Brain pericyte (primary cell): Measurements from ENCODE around the gene MMD2.
"Not testable (repeated sequence)": the region's sequence is repeated elsewhere in the genome, so short reads cannot be mapped to it uniquely, and the experiment has no call there.

Experiments used
- DNase-seq: peaks from one replicate; pipeline ENCODE4 v3.0.0-alpha.2; 2012; ENCODE audit warnings: low read depth, low spot score

The MMD2 gene

DNA sequence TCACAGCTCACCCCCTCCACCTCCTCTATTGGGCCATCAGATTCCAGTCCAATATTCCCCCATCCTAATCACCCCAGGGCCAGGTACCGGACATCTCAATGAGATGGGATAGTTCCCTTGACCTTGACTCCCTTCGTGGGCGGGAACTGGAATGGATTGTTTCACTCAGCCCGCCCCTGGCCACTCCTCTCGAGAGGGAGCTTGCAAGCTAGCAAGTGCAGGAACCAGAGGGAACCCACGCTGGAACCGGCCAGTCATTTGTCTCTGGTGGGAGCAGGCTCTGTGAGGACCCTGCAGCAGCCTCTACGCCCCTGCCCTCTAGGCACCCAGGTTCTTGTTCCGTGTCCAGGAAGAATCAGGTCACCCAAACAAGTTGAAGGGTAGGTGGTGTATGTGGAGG lies 64.5 kb downstream of the MMD2 start:
- DNase-seq, result no peak

DNA sequence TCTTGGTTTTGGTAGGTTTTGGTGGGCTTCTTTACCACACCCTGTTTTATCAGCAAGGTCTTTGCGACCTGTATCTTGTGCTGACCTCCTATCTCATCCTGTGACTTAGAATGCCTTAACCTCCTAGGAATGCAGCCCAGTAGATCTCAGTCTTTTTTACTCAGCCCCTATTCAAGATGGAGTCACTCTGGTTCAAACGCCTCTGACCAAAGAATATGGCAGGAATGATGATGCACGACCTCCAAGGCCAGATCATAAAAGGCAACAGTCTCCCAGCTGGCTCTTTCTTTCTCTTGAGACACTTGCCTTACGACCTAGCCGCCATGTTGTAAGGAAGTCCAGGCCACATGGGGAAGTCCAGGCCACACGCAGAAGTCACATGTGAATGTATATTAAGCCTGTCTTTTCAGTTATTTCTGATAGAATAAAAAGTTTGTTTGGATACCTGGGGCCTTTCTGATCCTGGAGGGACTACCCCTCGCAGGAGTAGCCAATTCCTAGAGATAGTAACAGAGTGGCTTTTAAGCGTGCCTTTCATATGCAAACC lies 65.0 kb downstream of the MMD2 start:
- DNase-seq, result no peak

DNA sequence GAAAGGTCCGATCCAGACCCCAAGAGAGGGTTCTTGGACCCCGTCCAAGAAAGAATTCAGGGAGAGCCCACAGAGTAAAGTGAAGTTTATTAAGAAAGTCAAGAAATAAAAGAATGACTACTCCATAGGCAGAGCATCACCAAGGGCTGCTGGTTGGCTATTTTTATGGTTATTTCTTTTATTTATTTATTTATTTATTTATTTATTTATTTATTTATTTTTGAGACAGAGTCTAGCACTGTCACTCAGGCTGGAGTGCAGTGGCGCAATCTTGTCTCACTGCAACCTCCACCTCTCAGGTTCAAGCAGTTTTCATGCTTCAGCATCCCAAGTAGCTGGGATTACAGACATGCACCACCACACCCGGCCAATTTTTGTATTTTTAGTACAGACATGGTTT lies 65.8 kb downstream of the MMD2 start:
- not testable (repeated sequence) for DNase-seq

DNA sequence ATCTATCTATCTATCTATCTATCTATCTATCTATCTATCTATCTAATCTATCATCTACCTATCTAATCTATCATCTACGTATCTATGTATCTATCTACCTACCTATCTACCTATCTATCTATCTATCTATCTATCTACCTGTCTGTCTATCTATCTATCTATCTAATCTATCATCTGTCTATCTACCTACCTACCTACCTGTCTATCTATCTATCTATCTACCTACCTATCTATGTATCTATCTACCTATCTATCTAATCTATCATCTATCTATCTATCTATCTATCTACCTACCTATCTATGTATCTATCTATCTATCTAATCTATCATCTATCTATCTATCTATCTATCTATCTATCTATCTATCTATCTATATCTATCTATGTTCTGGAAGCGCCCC lies 67.5 kb downstream of the MMD2 start:
- not testable (repeated sequence) for DNase-seq

DNA sequence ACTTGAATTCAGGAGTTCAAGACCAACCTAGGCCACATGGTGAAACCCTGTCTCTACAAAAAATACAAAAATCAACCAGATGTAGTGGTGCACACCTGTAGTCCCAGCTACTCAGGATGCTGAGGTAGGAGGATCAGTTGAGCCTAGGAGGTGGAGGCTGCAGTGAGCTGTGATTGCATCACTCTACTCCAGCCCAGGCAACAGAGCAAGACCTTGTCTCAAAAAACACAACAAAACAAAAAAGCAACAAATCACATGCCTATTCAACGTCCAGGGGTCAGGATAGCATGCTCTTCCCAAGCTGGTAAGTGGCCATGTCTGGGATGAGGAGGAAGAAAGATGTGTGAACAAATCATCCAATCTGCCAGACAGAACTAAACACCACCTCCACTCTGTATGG lies 69.3 kb downstream of the MMD2 start:
- DNase-seq, result no peak

DNA sequence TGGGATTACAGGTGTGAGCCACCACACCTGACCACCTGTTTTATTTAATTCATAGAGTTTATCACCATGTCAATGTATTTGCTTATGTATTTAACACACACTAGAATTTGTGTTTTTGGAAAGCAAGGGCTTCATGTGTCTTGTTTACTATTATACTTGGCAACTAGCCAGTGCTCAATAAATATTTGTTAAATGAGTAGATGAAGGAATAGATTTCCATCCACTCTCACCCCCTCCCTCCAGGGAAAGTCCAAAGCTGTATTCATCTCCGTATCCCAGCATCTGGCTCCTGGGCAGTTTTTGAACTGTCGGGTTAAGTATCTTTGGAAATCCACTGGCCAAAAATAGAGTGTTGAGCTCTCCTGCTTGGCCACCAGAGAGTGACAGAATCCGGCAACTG lies 70.8 kb downstream of the MMD2 start:
- DNase-seq, result no peak

DNA sequence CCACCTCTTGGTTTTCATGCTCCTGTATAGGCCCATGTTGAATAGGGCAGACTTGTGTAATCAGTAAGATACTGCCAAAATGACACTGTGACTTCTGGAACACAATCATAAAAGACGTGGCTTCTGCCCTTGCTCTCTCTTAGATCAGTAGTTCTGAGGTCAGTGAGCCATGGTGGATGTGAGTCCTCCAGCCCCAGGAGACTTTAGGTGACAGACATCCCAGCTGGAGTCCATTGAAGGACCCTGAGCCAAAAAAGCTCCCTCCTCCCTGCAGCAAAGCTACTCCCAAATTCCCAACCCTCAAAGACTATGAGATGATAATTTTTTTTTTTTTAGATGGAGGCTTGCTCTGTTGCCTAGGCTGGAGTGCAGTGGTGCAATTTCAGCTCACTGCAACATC lies 72.3 kb downstream of the MMD2 start:
- DNase-seq, result no peak

DNA sequence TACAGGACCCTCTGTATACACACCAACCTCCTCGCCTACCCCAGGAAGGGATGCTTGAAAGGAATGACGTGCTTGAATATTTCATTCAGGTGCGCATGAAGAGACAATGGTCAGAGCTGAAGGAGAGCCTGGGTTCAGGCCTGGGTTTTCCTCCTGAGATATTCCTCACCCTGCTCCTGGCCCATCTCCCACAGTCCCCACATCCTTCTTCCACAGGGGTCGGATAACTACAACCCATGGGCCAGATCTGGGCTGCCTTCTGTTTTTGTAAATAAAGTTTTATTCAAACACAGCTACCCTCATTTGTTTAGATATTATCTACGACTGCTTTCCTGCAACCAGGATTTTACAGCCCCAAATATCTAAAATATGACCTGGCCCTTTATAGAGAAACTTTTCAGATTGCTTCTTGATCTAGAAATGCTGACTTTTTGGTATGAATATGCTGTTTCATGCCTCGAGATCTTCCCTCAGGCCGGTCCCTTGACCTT lies 73.6 kb downstream of the MMD2 start:
- DNase-seq, result no peak

DNA sequence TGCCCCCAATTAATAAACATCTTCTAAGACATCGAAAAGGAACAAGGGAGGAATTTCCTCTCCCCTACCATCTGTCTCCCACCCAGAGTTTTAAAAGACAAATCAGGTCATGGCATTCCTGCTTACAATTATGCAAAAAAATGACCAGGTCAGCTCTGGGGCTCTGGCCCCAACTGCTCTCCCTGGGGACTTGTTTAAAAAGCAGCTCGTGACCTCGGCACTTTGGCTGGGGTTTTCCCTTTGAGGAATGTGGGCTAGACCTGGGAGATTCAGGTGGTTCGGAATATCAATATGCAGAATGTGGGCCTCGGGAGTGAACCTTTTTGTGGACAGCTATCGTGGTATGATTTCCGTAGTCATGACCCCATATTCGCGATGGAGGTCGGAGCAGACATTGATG lies 74.8 kb downstream of the MMD2 start:
- DNase-seq, result no peak

DNA sequence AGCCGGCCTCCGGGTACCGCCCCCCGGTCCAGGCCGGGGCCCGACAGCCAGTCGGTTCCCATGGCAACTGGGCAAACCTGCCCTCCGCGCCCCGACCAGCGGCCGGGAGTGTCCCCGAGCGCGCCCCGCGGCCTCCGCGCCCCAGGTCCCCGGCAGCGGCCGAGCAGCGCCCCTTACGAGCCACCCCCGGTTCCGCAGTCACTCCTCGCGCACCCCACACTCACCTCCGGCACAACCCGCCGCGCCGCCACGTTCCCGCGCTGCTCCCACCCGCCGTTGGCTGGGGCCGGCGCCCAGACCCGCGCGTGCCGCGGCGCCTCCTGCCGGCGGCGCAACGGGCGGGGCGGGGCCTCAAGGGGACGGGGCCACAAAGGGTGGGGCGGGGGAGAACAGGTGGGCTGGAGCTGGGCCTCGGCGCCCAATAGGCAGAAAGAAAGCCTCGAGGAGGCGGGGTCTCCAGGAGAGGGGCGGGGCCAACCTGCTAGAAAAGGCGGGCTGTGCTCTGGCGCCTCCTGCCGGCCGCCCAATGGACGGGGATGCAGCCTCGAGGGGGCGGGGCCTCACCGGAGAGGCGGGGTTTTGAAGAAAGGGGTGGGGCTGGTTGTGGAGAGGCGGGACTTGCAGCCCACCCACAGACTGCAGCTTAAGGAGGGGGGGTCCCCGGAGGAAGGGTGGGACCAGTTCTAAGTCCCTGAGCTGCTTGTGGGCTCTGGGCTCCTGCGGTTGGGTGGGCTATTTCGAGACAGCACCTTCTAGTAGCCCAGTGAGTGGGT lies 75.4 kb downstream of the MMD2 start, which contains the start of gene RADIL:
RADIL (minus strand) TSS at position 345 of the 773 bp plus-strand sequence. CDS start 5,577 bp downstream, outside the sequence.
- DNase-seq, result peak; percentile 37

DNA sequence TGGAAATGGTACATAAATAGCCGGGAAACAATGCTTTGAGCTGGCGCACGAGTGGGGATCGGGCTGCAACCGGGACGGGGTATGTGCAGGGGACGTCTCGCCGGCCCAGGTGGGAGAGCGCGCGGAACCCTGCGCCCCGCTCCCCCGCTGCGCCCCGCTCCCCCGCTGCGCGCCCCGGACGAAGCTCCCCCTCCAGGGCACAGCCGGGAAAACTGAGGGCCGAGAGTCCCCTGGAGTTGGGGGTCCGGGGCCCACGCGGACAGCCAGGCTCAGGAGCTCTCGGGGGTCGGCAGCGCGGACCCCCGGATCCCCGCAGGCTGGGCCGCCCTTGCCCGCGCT lies 76.0 kb downstream of the MMD2 start:
- DNase-seq, result no peak

DNA sequence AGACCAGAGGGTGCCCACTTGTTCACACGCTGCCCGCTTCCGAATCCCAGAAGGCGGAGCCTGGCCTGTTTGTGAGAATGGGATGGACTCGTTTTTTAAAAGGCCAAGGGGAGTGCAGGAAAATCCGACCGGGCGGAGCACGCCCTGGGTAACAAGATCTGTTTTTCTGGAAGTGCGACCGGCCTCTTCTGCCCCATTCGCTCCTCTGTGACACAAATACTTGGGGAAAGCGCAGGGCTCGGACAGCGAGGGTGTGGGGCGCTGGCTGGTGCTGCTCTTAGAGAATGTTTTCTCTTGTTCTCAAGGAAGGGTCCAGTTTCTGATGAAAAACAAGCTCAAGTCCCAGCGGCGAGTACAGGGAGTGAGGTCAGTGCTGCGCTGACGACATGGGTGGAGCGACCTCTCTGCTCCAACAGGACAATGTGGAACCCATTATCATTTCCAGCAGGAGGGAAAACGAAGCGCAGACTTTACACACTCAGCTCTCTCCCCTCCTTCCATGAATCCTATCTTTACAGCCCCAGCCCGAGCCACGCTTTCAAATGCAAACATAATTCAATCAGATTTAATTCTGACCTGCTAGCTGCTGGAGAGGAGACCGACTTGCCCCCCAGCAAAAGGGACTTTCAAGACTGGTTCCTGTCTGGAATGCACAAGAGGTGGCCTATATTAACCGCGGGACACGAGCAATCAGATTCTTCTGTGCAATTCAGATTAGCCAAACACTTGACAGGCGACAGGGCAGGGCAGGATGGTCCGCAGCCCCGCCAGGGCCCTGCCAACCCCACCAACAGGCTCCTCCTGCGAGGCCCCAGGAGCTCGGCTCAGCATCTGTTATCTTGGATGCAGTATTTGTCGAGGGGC lies 76.6 kb downstream of the MMD2 start:
- DNase-seq, result peak; percentile 64

DNA sequence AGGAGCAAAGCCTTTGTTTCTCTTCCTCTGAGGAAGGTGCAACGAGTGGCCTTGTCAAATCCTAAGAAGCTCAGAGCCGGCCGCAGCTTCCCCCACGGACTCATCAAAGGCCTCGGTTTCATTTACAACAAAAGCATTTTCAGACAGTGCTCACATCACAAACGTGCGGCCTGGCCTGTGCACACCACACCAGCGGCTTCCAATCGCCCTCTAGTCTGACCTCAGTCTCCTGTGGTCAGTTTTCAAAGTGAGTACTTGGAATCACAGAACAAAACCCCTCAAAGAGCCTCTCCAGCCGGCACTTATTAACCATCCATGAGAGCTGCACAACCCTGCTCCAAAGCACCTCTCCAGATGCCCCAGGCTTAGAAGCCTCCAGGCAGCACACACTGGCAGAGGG lies 78.8 kb downstream of the MMD2 start:
- no peak for DNase-seq

DNA sequence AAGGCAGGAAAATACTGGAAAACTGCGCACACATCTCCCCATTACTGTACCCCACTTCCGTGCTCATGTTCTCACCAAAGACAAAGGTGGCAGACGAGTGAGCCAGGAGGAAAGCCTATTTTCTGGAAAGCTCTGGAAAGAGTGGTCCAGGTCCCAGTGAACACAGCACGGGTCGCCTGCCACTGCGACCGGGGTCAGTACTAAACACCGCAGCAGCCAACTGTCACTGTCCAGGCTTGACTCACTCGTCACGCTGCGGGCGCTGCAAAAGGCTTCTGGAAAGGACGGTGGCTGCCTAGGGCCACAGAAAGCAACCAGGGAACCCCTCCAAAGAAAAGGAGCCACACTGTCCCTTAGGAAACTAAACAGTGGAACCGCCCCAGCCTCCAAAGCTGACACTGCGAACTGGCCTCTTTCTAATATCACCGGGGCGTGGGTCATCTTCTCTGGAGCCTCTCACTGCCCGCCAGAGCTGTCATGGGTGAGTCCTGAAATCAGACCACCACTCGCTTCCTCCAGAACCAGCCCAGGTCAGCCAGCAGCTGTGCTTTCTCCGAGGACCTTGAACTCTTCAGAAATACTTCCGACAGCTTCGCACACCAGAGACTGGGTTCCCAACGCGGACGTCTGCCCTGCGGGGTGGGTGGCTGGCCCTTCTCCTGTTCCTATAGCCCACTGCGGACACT lies 79.4 kb downstream of the MMD2 start:
- no peak for DNase-seq

DNA sequence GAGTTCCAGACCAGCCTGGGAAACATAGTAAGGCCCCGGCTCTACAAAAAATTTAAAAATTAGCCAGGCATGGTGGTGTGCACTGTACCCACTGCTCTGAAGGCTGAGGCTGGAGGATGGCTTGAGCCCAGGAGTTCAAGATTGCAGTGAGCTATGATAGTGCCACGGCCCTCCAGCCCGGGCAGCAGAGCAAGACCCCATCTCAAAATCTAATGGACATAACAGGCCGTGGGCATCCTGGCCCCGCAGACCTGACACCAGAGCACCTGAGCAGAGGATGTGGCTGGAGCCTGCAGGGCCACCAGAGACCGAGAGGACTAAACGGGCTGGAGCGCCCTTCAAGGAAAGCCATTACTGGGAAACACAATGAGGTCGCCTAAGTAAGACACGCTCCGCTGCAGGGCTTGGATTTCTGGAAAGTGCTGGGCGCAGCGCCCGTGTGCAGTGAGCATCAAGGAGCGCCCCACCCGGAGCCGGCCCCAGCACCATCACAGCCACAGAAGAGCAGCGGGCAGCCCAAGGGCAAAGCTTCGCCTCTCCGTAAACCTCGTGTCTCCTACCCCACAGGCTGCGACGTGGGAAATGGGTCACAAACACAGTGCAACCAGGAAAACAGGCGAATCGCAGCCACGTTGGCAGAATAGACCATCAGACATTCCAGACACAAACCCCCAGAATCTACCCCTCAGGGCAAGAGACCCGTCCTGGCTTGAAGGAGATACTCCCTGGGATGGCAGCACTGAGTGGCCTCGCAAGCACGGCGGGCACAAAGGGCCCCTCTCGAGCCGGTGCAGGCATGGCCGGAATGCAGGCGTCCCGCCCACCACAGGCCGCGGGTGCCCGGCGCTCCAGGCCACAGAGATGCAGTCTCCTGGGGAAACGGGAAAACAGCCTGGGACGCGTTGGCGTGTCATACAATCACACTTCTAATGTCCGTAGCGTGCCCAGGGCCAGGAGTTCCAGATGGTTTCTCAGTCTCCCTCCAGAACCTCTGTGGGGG lies 80.4 kb downstream of the MMD2 start:
- no peak for DNase-seq

DNA sequence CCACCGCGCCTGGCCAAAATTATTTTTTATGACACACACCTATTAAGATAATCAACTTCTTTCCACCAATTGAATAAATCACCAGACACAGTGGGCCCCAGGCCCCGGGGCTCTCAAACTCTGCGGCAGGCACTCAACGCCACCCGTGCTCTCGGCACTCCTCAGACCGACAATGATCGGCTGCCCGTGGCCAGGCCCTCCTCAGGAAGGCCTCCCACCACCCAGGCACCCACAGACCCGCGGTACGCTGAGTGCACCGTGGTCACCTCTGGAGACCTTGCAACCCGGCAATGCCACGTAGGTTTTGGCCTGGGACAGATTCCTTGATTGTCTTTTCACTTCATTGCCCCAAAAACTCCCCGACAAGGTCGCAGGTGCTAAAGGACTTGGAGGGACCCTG lies 82.4 kb downstream of the MMD2 start:
- no peak for DNase-seq

DNA sequence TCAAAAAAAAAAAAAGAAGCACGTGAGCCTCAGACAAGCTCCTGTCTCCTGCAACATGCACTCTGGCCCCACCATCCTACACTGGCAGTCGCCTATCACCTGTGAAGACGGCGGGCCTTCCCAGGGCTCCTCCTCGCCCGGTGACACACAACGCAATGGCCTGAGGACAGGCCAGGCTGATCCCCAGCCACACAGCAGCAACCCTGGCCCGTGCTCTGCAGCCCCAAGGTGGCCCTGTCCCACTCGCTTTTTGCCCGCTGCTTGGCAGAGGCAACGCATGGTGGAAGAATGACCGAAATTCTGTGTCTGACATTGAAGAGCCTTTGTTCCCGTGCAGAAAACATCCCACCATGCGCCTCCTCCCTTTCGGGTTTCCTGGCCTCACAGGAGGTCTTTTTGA lies 83.6 kb downstream of the MMD2 start:
- no peak for DNase-seq

DNA sequence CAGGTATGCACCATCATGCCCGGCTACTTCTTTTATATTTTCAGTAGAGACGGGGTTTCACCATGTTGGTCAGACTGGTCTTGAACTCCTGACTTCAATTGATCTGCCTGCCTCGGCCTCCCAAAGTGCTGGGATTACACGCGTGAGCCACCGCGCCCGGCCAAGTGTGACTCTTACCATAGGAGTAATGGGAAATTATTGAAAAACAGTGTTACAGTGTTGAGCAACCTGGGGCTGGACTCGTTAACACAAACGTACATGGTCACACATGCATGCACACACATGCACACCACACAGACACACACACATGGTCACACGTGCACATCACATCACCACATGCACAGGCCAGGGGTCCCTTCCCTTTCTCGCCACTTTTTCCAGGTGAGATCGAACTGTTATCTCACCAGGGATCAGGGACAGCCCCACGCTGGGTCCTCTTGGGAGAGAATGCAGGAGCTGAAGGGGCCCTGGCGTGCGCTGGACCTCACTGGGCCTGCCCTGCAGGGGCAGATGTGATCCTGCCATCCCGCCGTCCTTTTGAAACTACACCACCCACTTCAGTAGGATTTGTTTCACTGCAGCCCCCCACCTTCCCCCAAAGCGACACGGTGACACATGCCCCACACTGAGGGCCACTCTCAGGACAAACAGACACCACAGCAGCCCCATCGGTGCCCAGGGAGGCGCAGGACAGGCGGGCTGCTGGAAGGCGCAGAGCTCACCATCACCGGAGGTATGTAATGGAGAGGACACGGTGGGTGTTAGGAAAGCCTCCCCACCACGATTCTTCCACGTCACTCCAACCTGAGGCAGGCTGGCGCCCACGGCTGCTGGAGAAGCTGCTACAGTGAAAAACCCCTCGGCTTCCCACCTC lies 85.7 kb downstream of the MMD2 start:
- DNase-seq, result no peak

DNA sequence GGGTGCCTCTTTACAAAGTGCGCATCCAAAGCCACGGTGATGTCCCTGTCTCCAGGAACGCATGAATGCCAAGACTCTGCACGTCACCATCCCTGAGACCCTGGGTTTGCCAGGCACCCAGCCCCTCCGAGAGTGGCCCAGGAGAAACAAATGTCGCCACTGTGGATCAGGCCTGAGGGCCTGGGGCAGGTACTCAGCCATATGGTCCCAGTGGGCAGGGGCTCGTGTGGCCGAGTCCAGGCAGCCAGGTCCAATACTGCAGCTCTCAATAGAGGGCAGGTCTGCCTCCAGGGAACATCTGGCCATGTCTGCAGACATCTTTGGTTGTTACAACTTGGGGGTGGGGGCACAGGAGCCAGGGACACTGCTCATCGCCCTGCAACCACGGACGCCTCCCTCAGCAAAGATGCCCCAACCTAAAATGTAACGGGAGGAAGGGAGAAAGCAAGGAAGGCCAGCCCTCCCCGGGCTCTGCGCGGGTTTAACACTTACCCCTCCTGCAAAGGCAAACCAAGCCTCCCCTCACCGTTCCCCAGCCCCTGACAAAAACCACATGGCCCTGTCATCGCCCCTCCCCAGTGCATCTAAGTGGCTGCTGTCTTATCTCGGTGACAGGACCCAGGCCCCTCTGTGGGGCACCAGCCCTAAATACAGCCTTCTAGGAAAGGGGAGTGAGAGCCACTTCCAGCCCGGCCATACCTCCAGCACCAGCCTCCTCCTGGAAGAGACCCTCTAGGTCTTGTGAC lies 86.9 kb downstream of the MMD2 start:
- no peak for DNase-seq
